H9 (cell line): Measurements from ENCODE around the gene GLS. TPM values are rescaled to one million over a fixed set of nuclear protein-coding genes. Genes with fewer than 3 reads are reported as not detected.

Source experiments
- DNase-seq: peaks from one replicate; pipeline ENCODE4 v3.0.0-alpha.2; 2017
- H2AFZ ChIP-seq: one replicate; pipeline ENCODE4 v1.6.1; 2013; ENCODE audit warnings: mild to moderate bottlenecking, low read length, control low read depth, moderate library complexity
- H2AK5ac ChIP-seq: 2 replicates; pipeline ENCODE4 v1.6.1; 2013; ENCODE audit warnings: low read length, control low read depth, mixed read lengths; ENCODE audit not compliant: insufficient read length
- H2BK120ac ChIP-seq: one replicate; pipeline ENCODE4 v1.6.1; 2013; ENCODE audit warnings: low read depth, mild to moderate bottlenecking, low read length, control low read depth, inconsistent platforms; ENCODE audit not compliant: poor library complexity, severe bottlenecking
- H2BK12ac ChIP-seq: 2 replicates; pipeline ENCODE4 v1.6.1; 2013; ENCODE audit warnings: low read length, control low read depth, mixed read lengths, low read depth; ENCODE audit not compliant: insufficient read length
- H2BK15ac ChIP-seq: 2 replicates; pipeline ENCODE4 v1.6.1; 2013; ENCODE audit warnings: low read depth, low read length, control low read depth
- H2BK20ac ChIP-seq: one replicate; pipeline ENCODE4 v1.6.1; 2013; ENCODE audit warnings: low read depth, mild to moderate bottlenecking, low read length, control low read depth, inconsistent platforms; ENCODE audit not compliant: poor library complexity, severe bottlenecking
- H2BK5ac ChIP-seq: 2 replicates; pipeline ENCODE4 v1.6.1; 2013; ENCODE audit warnings: low read length, control low read depth, mixed read lengths; ENCODE audit not compliant: insufficient read length
- H3K14ac ChIP-seq: 2 replicates; pipeline ENCODE4 v1.6.1; 2013; ENCODE audit warnings: low read length, control low read depth; ENCODE audit not compliant: insufficient read depth
- H3K18ac ChIP-seq: 2 replicates; pipeline ENCODE4 v1.6.1; 2013; ENCODE audit warnings: low read depth, mild to moderate bottlenecking, mixed read lengths, low read length, control low read depth; ENCODE audit not compliant: insufficient read length
- H3K23ac ChIP-seq: 2 replicates; pipeline ENCODE4 v1.6.1; 2013; ENCODE audit warnings: low read length, control low read depth, mixed read lengths, low read depth; ENCODE audit not compliant: insufficient read length
- H3K23me2 ChIP-seq: 2 replicates; pipeline ENCODE4 v1.6.1; 2013; ENCODE audit warnings: low read depth, mild to moderate bottlenecking, mixed read lengths, low read length, control low read depth; ENCODE audit not compliant: insufficient read length, poor library complexity, severe bottlenecking
- H3K27ac ChIP-seq: 2 replicates; pipeline ENCODE4 v1.5.1; 2013; ENCODE audit warnings: low read length, control low read depth, mixed read lengths, low read depth; ENCODE audit not compliant: insufficient read length
- H3K27me3 ChIP-seq: 2 replicates; pipeline ENCODE4 v1.6.1; 2013; ENCODE audit warnings: low read length, control low read depth, inconsistent platforms; ENCODE audit not compliant: insufficient read depth
- H3K4ac ChIP-seq: 2 replicates; pipeline ENCODE4 v1.6.1; 2013; ENCODE audit warnings: low read depth, mild to moderate bottlenecking, control low read depth, inconsistent platforms, low read length, moderate library complexity
- H3K4me1 ChIP-seq: 2 replicates; pipeline ENCODE4 v1.6.1; 2013; ENCODE audit warnings: low read length, control low read depth, inconsistent platforms; ENCODE audit not compliant: insufficient read depth
- H3K4me2 ChIP-seq: 2 replicates; pipeline ENCODE4 v1.6.1; 2013; ENCODE audit warnings: low read length, control low read depth, mixed read lengths; ENCODE audit not compliant: insufficient read length, insufficient read depth
- H3K56ac ChIP-seq: 2 replicates; pipeline ENCODE4 v1.6.1; 2013; ENCODE audit warnings: low read depth, mild to moderate bottlenecking, mixed read lengths, low read length, control low read depth; ENCODE audit not compliant: insufficient read length
- H3K79me1 ChIP-seq: 2 replicates; pipeline ENCODE4 v1.6.1; 2013; ENCODE audit warnings: low read depth, mild to moderate bottlenecking, moderate library complexity, low read length, control low read depth, inconsistent platforms; ENCODE audit not compliant: insufficient read depth, poor library complexity, severe bottlenecking
- H3K79me2 ChIP-seq: 2 replicates; pipeline ENCODE4 v1.6.1; 2013; ENCODE audit warnings: low read length, control low read depth, inconsistent platforms; ENCODE audit not compliant: insufficient read depth
- H3K9ac ChIP-seq: 2 replicates; pipeline ENCODE4 v1.6.1; 2013; ENCODE audit warnings: low read length, control low read depth, mixed read lengths; ENCODE audit not compliant: insufficient read length; ENCODE audit errors: extremely low read depth
- H3K9me3 ChIP-seq: one replicate; pipeline ENCODE4 v1.6.1; 2013; ENCODE audit warnings: low read depth, low read length, inconsistent platforms; ENCODE audit not compliant: control insufficient read depth
- H3T11ph ChIP-seq: one replicate; pipeline ENCODE4 v1.6.1; 2013; ENCODE audit warnings: mild to moderate bottlenecking, low read length, control low read depth, inconsistent platforms
- H4K20me1 ChIP-seq: one replicate; pipeline ENCODE4 v1.6.1; 2013; ENCODE audit not compliant: control insufficient read depth, insufficient read length, insufficient read depth
- H4K5ac ChIP-seq: 2 replicates; pipeline ENCODE4 v1.6.1; 2013; ENCODE audit warnings: low read depth, mild to moderate bottlenecking, mixed read lengths, low read length, control low read depth; ENCODE audit not compliant: insufficient read length
- H4K8ac ChIP-seq: replicated peaks from 2 replicates; pipeline ENCODE4 v1.6.1; 2013; ENCODE audit warnings: low read length, control low read depth, mixed read lengths, low read depth; ENCODE audit not compliant: insufficient read length
- H4K91ac ChIP-seq: 2 replicates; pipeline ENCODE4 v1.6.1; 2013; ENCODE audit warnings: low read depth, mild to moderate bottlenecking, moderate library complexity, mixed read lengths, low read length, control low read depth; ENCODE audit not compliant: insufficient read length
- H3K27ac Mint-ChIP-seq, 3 experiments: 2 replicates in 2 of 3; 3 replicates in 1 of 3; pipeline ENCODE4 v1.8.0; 2020 to 2021; ENCODE audit warnings: mixed read lengths in 3 of 3, mild to moderate bottlenecking in 1 of 3, moderate library complexity in 1 of 3
- H3K27me3 Mint-ChIP-seq: 2 replicates; pipeline ENCODE4 v1.8.0; 2021; ENCODE audit warnings: low read depth, mild to moderate bottlenecking, moderate library complexity, mixed read lengths
- H3K36me3 Mint-ChIP-seq, 3 experiments: 2 replicates in 2 of 3; 3 replicates in 1 of 3; pipeline ENCODE4 v1.8.0; 2020 to 2021; ENCODE audit warnings: low read depth in 3 of 3, mixed read lengths in 3 of 3; ENCODE audit not compliant: insufficient read depth in 1 of 3
- H3K4me1 Mint-ChIP-seq, 2 experiments: 2 replicates each; pipeline ENCODE4 v1.8.0; 2020; ENCODE audit warnings: mixed read lengths in 2 of 2
- H3K4me3 Mint-ChIP-seq, 2 experiments: 2 replicates in 1 of 2; 3 replicates in 1 of 2; pipeline ENCODE4 v1.8.0; 2020 to 2021; ENCODE audit warnings: mild to moderate bottlenecking in 2 of 2, mixed read lengths in 2 of 2, moderate library complexity in 1 of 2
- H3K9me3 Mint-ChIP-seq, 2 experiments: 2 replicates in 1 of 2; 3 replicates in 1 of 2; pipeline ENCODE4 v1.8.0; 2020; ENCODE audit warnings: mild to moderate bottlenecking in 2 of 2, mixed read lengths in 2 of 2, moderate library complexity in 1 of 2
- total RNA-seq: library from RNA; stranded (reverse); gene quantifications from 2 replicates; pipeline ENCODE4 v1.2.1, GENCODE V29; 2021
- TF ChIP-seq, protein P1 (sequence below): fragments of 200-600 bp; sonication (generic); conservative IDR thresholded peaks from 3 replicates; pipeline ENCODE4 v1.8.0; 2021; ENCODE audit warnings: antibody characterized with exemption, mild to moderate bottlenecking

The GLS gene
- total RNA-seq, 1 experiment from 2014 or later = 69.3 TPM

DNA sequence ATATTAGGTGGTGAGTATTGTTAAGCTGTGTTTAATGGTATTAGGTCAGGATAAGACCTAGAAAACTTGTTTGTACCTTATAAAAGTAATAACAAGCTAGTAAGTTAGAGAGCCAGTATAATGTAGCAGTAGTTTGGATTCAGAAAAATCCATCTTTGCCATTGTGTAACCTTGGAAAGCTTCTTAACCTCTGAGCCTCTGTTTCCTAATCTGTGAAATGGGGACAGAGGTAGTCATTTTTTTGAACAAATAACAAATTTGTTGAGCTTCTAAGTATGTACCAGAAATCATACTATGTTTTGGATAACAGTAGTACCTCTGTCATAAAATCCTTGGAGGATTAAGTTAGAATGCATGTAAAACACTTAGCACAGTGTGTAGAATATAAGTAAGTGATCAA, 12.5 kb downstream of the GLS start:
- no peak overlapping the region for H2BK15ac ChIP-seq
- H3K56ac ChIP-seq = no peak overlapping the region
- no peak overlapping the region for H2BK20ac ChIP-seq
- no peaks in the 10 kb centered on the region for H3K27me3 Mint-ChIP-seq
- H4K5ac ChIP-seq = no peak overlapping the region
- no peaks in the 10 kb centered on the region for H3K9me3 Mint-ChIP-seq
- peaks cover 19 to 32% of the 10 kb centered on the region in 2 experiments for H3K4me1 Mint-ChIP-seq
- no peak overlapping the region for H4K91ac ChIP-seq
- no peaks in the 10 kb centered on the region for H3K9me3 ChIP-seq
- H3K79me2 ChIP-seq = peaks cover 7% of the 10 kb centered on the region; the same call in 1 of the 2 replicates
- no peaks in the 10 kb centered on the region for H3K23me2 ChIP-seq
- no peak overlapping the region for H2BK12ac ChIP-seq
- H3K23ac ChIP-seq = no peak overlapping the region
- no peak overlapping the region for H3K27ac ChIP-seq
- H3K27ac Mint-ChIP-seq = no peak overlapping the region
- no peak overlapping the region for H3K4me3 Mint-ChIP-seq
- no peak overlapping the region for H4K8ac ChIP-seq
- no peak overlapping the region for H2AK5ac ChIP-seq
- H3T11ph ChIP-seq = no peak overlapping the region
- no peaks in the 10 kb centered on the region for H4K20me1 ChIP-seq
- H3K4me1 ChIP-seq = no peaks in the 10 kb centered on the region
- no peak overlapping the region for H3K18ac ChIP-seq
- H2BK5ac ChIP-seq = no peak overlapping the region
- no peaks in the 10 kb centered on the region for H3K27me3 ChIP-seq
- H2BK120ac ChIP-seq = no peak overlapping the region
- DNase-seq = no peak
- TF ChIP-seq, protein P1, sequence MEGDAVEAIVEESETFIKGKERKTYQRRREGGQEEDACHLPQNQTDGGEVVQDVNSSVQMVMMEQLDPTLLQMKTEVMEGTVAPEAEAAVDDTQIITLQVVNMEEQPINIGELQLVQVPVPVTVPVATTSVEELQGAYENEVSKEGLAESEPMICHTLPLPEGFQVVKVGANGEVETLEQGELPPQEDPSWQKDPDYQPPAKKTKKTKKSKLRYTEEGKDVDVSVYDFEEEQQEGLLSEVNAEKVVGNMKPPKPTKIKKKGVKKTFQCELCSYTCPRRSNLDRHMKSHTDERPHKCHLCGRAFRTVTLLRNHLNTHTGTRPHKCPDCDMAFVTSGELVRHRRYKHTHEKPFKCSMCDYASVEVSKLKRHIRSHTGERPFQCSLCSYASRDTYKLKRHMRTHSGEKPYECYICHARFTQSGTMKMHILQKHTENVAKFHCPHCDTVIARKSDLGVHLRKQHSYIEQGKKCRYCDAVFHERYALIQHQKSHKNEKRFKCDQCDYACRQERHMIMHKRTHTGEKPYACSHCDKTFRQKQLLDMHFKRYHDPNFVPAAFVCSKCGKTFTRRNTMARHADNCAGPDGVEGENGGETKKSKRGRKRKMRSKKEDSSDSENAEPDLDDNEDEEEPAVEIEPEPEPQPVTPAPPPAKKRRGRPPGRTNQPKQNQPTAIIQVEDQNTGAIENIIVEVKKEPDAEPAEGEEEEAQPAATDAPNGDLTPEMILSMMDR = no peak
- no peak overlapping the region for H3K4ac ChIP-seq
- H3K4me2 ChIP-seq = no peak overlapping the region
- no peak overlapping the region for H3K9ac ChIP-seq
- H3K14ac ChIP-seq = no peak overlapping the region
- H3K79me1 ChIP-seq = peaks cover 3% of the 10 kb centered on the region
- no peak overlapping the region for H2AFZ ChIP-seq
- peaks cover 11 to 17% (median 15%) of the 10 kb centered on the region in 3 experiments; a peak in 5 of 7 replicates for H3K36me3 Mint-ChIP-seq
